HL-60 (cell line): ENCODE data around the gene UBE2R2.

Experiments
- DNase-seq, 2 experiments: peaks; one replicate each; pipeline ENCODE4 v3.0.0-alpha.2; 2010 to 2020; ENCODE audit warnings: low read depth in 1 of 2, low spot score in 1 of 2
- H3K27ac ChIP-seq: fragments of 250-450 bp; sonication (Bioruptor Pico); replicated peaks from 2 replicates; pipeline ENCODE4 v1.5.1; 2020; ENCODE audit warnings: mild to moderate bottlenecking, moderate library complexity
- H3K27me3 ChIP-seq: fragments of 250-450 bp; sonication (Bioruptor Pico); 2 replicates; pipeline ENCODE4 v1.5.1; 2021; ENCODE audit warnings: mild to moderate bottlenecking, moderate library complexity; ENCODE audit not compliant: insufficient read depth, poor library complexity, severe bottlenecking
- H3K4me3 ChIP-seq: replicated peaks from 2 replicates; pipeline ENCODE4 v1.5.1; 2011; ENCODE audit warnings: mild to moderate bottlenecking, control low read depth, low read length; ENCODE audit not compliant: insufficient read depth
- CTCF ChIP-seq: IDR thresholded peaks from one replicate; pipeline ENCODE4 v1.5.1; 2011; ENCODE audit warnings: low read length, control low read depth, inconsistent platforms; ENCODE audit not compliant: insufficient read depth
- GABPA ChIP-seq: IDR thresholded peaks from 2 replicates; pipeline ENCODE4 v1.6.1; 2012; ENCODE audit warnings: low read depth
- POLR2AphosphoS5 ChIP-seq: IDR thresholded peaks from 2 replicates; pipeline ENCODE4 v1.6.1; 2012; ENCODE audit warnings: low read depth
- REST ChIP-seq: IDR thresholded peaks from 2 replicates; pipeline ENCODE4 v1.6.1; 2012; ENCODE audit warnings: low read depth; ENCODE audit not compliant: insufficient replicate concordance
- SPI1 ChIP-seq: IDR thresholded peaks from 2 replicates; pipeline ENCODE4 v1.6.1; 2012; ENCODE audit warnings: low read depth, mild to moderate bottlenecking, borderline replicate concordance

Gene UBE2R2

GRCh38 chr9:33809506-33809905 lies 7.5 kb upstream of the UBE2R2 start:
- H3K4me3 ChIP-seq, result no peak overlapping the region
- no peak for DNase-seq
- no peak overlapping the region for H3K27ac ChIP-seq
- no peaks in the 10 kb centered on the region for H3K27me3 ChIP-seq
- no peak for TF ChIP-seq REST
- TF ChIP-seq SPI1, result no peak
- TF ChIP-seq GABPA, result no peak
- TF ChIP-seq POLR2AphosphoS5, result no peak
- no peak for TF ChIP-seq CTCF

GRCh38 chr9:33813712-33814641 lies 3.0 kb upstream of the UBE2R2 start:
- TF ChIP-seq REST (no peak), SPI1 (no peak), GABPA (no peak), CTCF (no peak), POLR2AphosphoS5 (no peak)
- no peak overlapping the region for H3K4me3 ChIP-seq
- H3K27ac ChIP-seq, result peak overlapping the region; percentile 22
- DNase-seq, result peak in 1 of 2 experiments; percentile 19
- H3K27me3 ChIP-seq, result no peaks in the 10 kb centered on the region

- no peak overlapping the region for H3K4me3 ChIP-seq
- TF ChIP-seq GABPA (no peak), CTCF (no peak), SPI1 (no peak), POLR2AphosphoS5 (no peak), REST (no peak)
- DNase-seq, result no peak
- H3K27ac ChIP-seq, result peak overlapping the region; percentile 99
- H3K27me3 ChIP-seq, result no peaks in the 10 kb centered on the region
Measured at GRCh38 chr9:33815781-33816180, 1.2 kb upstream of the UBE2R2 start.
